IMR-90 (cell line): ENCODE results near the gene CUEDC2. TPM values are rescaled to one million over a fixed set of nuclear protein-coding genes. Genes with fewer than 3 reads are reported as not detected.

Source experiments
- ATAC-seq: fragments of 200-7000 bp; cut with Tn5 transposase; 2 replicates; pipeline ENCODE4 v1.9.1; 2020; ENCODE audit warnings: low read depth, mild to moderate bottlenecking, moderate library complexity
- BruUV-seq: library from RNA; stranded (reverse); fragments of 400-500 nt; replicated peaks from 2 replicates; lab custom pipeline; 2021; lab: Mats Ljungman, UMichigan
- CTCF ChIA-PET: fragments of 300-600 bp; formaldehyde crosslinking; extraction: SDS; loops from one replicate; lab custom pipeline; 2021; ENCODE audit warnings: antibody characterized with exemption; lab: Yijun Ruan, JAX
- POLR2A ChIA-PET: fragments of 300-600 bp; sonication (Branson Sonifier 250); formaldehyde crosslinking; loops from one replicate; lab custom pipeline; 2022; ENCODE audit warnings: antibody characterized with exemption; ENCODE audit not compliant: unreplicated experiment; lab: Charles Lee
- DNase-seq: peaks from one replicate; pipeline ENCODE4 v3.0.0; 2013
- H2AFZ ChIP-seq: replicated peaks from 2 replicates; pipeline ENCODE3; 2013; ENCODE audit warnings: low read length, mild to moderate bottlenecking; ENCODE audit not compliant: poor library complexity
- H2AK5ac ChIP-seq: 2 replicates; pipeline ENCODE4 v1.6.1; 2013; ENCODE audit warnings: low read depth, low read length, inconsistent platforms
- H2AK9ac ChIP-seq: replicated peaks from 2 replicates; pipeline ENCODE3; 2013; ENCODE audit warnings: mild to moderate bottlenecking, low read depth, low read length, moderate library complexity; ENCODE audit not compliant: poor library complexity
- H2BK120ac ChIP-seq: 2 replicates; pipeline ENCODE4 v1.6.1; 2013; ENCODE audit warnings: low read depth, low read length, inconsistent platforms
- H2BK15ac ChIP-seq: 3 replicates; pipeline ENCODE4 v1.6.1; 2013; ENCODE audit warnings: low read depth, low read length, inconsistent platforms
- H2BK20ac ChIP-seq: 2 replicates; pipeline ENCODE4 v1.6.1; 2013; ENCODE audit warnings: low read depth, mild to moderate bottlenecking, inconsistent platforms, low read length, moderate library complexity
- H2BK5ac ChIP-seq: 2 replicates; pipeline ENCODE4 v1.6.1; 2013; ENCODE audit warnings: mild to moderate bottlenecking, low read depth, low read length, inconsistent platforms; ENCODE audit not compliant: poor library complexity, severe bottlenecking
- H3K14ac ChIP-seq: replicated peaks from 2 replicates; pipeline ENCODE4 v1.6.1; 2013; ENCODE audit warnings: low read depth, low read length, inconsistent platforms
- H3K18ac ChIP-seq: 2 replicates; pipeline ENCODE4 v1.6.1; 2013; ENCODE audit warnings: low read depth, low read length, control low read depth
- H3K23ac ChIP-seq: 2 replicates; pipeline ENCODE4 v1.6.1; 2013; ENCODE audit warnings: low read depth, low read length, inconsistent platforms
- H3K27ac ChIP-seq: 2 replicates; pipeline ENCODE4 v1.5.1; 2013; ENCODE audit warnings: mild to moderate bottlenecking, control low read depth, low read length; ENCODE audit not compliant: insufficient read depth
- H3K27me3 ChIP-seq: 2 replicates; pipeline ENCODE4 v1.6.1; 2013; ENCODE audit warnings: low read length; ENCODE audit not compliant: control insufficient read depth, insufficient read depth
- H3K36me3 ChIP-seq: 2 replicates; pipeline ENCODE4 v1.6.1; 2013; ENCODE audit warnings: low read length, mixed read lengths; ENCODE audit not compliant: control insufficient read depth, insufficient read depth
- H3K4ac ChIP-seq: 2 replicates; pipeline ENCODE4 v1.6.1; 2013; ENCODE audit warnings: low read depth, low read length, inconsistent platforms
- H3K4me1 ChIP-seq: 2 replicates; pipeline ENCODE4 v1.6.1; 2013; ENCODE audit warnings: low read length, mixed read lengths; ENCODE audit not compliant: control insufficient read depth, insufficient read depth
- H3K4me2 ChIP-seq: 2 replicates; pipeline ENCODE4 v1.6.1; 2013; ENCODE audit warnings: low read depth, mild to moderate bottlenecking, control low read depth, low read length, moderate library complexity
- H3K4me3 ChIP-seq: 2 replicates; pipeline ENCODE4 v1.5.1; 2013; ENCODE audit warnings: low read depth, mild to moderate bottlenecking, control low read depth, low read length, moderate library complexity; ENCODE audit not compliant: insufficient read depth
- H3K56ac ChIP-seq: 2 replicates; pipeline ENCODE4 v1.6.1; 2013; ENCODE audit warnings: low read length, inconsistent platforms; ENCODE audit not compliant: insufficient read depth; ENCODE audit errors: extremely low read depth
- H3K79me1 ChIP-seq, 2 experiments: 2 replicates each; pipeline ENCODE4 v1.6.1; 2013; ENCODE audit warnings: low read length in 2 of 2, inconsistent platforms in 1 of 2, low read depth in 1 of 2
- H3K9ac ChIP-seq: 2 replicates; pipeline ENCODE4 v1.6.1; 2013; ENCODE audit warnings: low read depth, low read length, control low read depth
- H3K9me1 ChIP-seq: 2 replicates; pipeline ENCODE4 v1.6.1; 2013; ENCODE audit warnings: low read length, inconsistent platforms; ENCODE audit not compliant: insufficient read depth
- H3K9me3 ChIP-seq: 2 replicates; pipeline ENCODE4 v1.6.1; 2013; ENCODE audit warnings: low read length; ENCODE audit not compliant: control insufficient read depth, insufficient read depth
- H4K20me1 ChIP-seq: 2 replicates; pipeline ENCODE4 v1.6.1; 2013; ENCODE audit warnings: low read length, inconsistent platforms; ENCODE audit not compliant: insufficient read depth
- H4K5ac ChIP-seq: 2 replicates; pipeline ENCODE4 v1.6.1; 2013; ENCODE audit warnings: mild to moderate bottlenecking, low read depth, low read length, control low read depth
- H4K8ac ChIP-seq, 2 experiments: 2 replicates each; pipeline ENCODE4 v1.6.1; 2013; ENCODE audit warnings: low read depth in 2 of 2, low read length in 2 of 2, control low read depth in 1 of 2, inconsistent platforms in 1 of 2
- H4K91ac ChIP-seq: 2 replicates; pipeline ENCODE4 v1.6.1; 2013; ENCODE audit warnings: low read depth, low read length, inconsistent platforms; ENCODE audit not compliant: insufficient read depth
- SMC3 ChIP-seq: fragments of 150-350 bp; IDR thresholded peaks from 2 replicates; pipeline ENCODE4 v1.6.1; 2016; ENCODE audit warnings: low read depth, mild to moderate bottlenecking, antibody characterized with exemption, low read length, moderate library complexity
- WGBS, 2 experiments: methylation state at CpG; one replicate each; pipeline versions ENCODE4 v1.1.5 to v1.1.7; 2013; ENCODE audit warnings: missing lambda C conversion rate in 2 of 2; ENCODE audit not compliant: insufficient read length in 1 of 2; ENCODE audit errors: extremely low coverage in 2 of 2; 5-methylcytosine and 5-hydroxymethylcytosine counted together
- dilution Hi-C: fragments of 300-500 bp; cut with HindIII; formaldehyde crosslinking; loops from one replicate; pipeline ENCODE4 v1.14.3; 2018; ENCODE audit warnings: low sequenced_read_pairs; ENCODE audit not compliant: unreplicated experiment
- in situ Hi-C: fragments of 300-500 bp; cut with MboI; formaldehyde crosslinking; loops from 3 replicates; pipeline ENCODE4 v1.14.3; 2019; ENCODE audit warnings: low sequenced_read_pairs, inconsistent platforms, mixed read lengths
- intact Hi-C: fragments of 100-400 bp; cut with micrococcal nuclease; formaldehyde crosslinking; loops from 2 replicates; pipeline ENCODE4 v1.10.0; 2022
- polyA plus RNA-seq, 3 experiments: library from polyadenylated mRNA; depleted of rRNA; stranded (reverse); fragments of >200 nt; gene quantifications; 2 replicates each; pipeline ENCODE4 v1.2.3, GENCODE V29; 2012; ENCODE audit warnings: low replicate concordance in 1 of 3
- total RNA-seq: library from RNA; depleted of rRNA; stranded (reverse); fragments of >200 nt; gene quantifications from 2 replicates; pipeline ENCODE4 v1.2.3, GENCODE V29; 2012

CUEDC2 gene
- total and polyA plus RNA-seq, 2 of the 4 experiments (the other 2 are of a cell fraction): 55.7 to 84.9 TPM

DNA sequence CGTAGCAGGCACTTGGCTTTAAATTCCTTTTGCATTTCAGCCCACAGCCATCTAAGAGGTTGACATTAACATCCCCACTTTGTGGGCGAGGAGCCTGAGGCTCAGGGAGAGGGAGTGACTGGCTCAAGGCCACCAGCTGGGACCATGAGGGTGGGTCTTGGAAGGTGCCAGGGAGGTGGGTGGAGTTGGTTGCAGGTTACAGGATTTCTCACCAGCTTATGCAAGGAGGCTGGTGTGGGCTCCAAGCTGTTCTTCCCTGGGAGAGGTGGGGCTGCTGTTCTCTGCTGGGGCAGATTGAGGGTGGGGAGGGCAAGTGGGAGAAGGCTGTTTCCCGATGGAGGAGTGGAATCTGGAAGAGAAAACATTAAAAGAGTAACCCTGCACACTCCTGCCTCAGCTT lies 33.1 kb upstream of the CUEDC2 start:
- no peaks in the 10 kb centered on the region for H3K79me1 ChIP-seq
- H3K36me3 ChIP-seq: no peaks in the 10 kb centered on the region
- peaks cover 16% of the 10 kb centered on the region for H3K27me3 ChIP-seq
- no CpG with 5 or more reads among the region's 3 CpGs for WGBS, 2 experiments
- H3K9me1 ChIP-seq: peaks cover 3% of the 10 kb centered on the region
- no peak overlapping the region for H3K27ac ChIP-seq
- in situ Hi-C loops (no loop called here), intact Hi-C loops (no loop called here), dilution Hi-C loops (no loop called here)
- H3K4me3 ChIP-seq: no peak overlapping the region
- H4K20me1 ChIP-seq: no peaks in the 10 kb centered on the region
- H4K5ac ChIP-seq: no peak overlapping the region
- H3K9me3 ChIP-seq: no peaks in the 10 kb centered on the region
- DNase-seq: no peak
- ATAC-seq: no peak
- POLR2A ChIA-PET: no interaction called here
- no peak overlapping the region for H2BK20ac ChIP-seq
- CTCF ChIA-PET: no interaction called here
- no peak overlapping the region for H2BK5ac ChIP-seq
- BruUV-seq: no TSS peak
- no peak overlapping the region for H3K9ac ChIP-seq
- H2AK9ac ChIP-seq: peak overlapping the region; percentile 65
- H2BK120ac ChIP-seq: no peak overlapping the region
- no peak overlapping the region for H3K4ac ChIP-seq
- no peak overlapping the region for H2AFZ ChIP-seq
- H2BK15ac ChIP-seq: no peak overlapping the region
- no peak for TF ChIP-seq SMC3
- H3K56ac ChIP-seq: no peak overlapping the region
- H3K4me2 ChIP-seq: no peak overlapping the region
- no peak overlapping the region for H3K18ac ChIP-seq
- no peak overlapping the region for H3K14ac ChIP-seq
- H2AK5ac ChIP-seq: no peak overlapping the region
- H3K4me1 ChIP-seq: peaks cover 8% of the 10 kb centered on the region
- no peak overlapping the region for H3K23ac ChIP-seq
- no peak overlapping the region for H4K91ac ChIP-seq
- no peak overlapping the region for H4K8ac ChIP-seq
